NCI-H2196 (cell line): ENCODE data around the gene LILRB1.
"Not testable (repeated sequence)": the region's sequence is repeated elsewhere in the genome, so short reads cannot be mapped to it uniquely, and the experiment has no call there.

Source experiments
- DNase-seq: peaks from one replicate; lab custom pipeline; 2025; ENCODE audit not compliant: unreplicated experiment; lab: John Stamatoyannopoulos, UW

The LILRB1 gene

GRCh38 chr19:54624934-54625730 lies 5.2 kb upstream of the LILRB1 start:
- DNase-seq, result not testable (repeated sequence)

- DNase-seq, result no peak
These were observed 3.5 kb upstream of the LILRB1 start for GRCh38 chr19:54626757-54627156.

- DNase-seq, result not testable (repeated sequence)
These were observed 2.4 kb upstream of the LILRB1 start for GRCh38 chr19:54627912-54628311.

GRCh38 chr19:54630782-54631181 lies 498 bp downstream of the LILRB1 start:
- no peak for DNase-seq

GRCh38 chr19:54631489-54632337 lies 1.4 kb downstream of the LILRB1 start:
- not testable (repeated sequence) for DNase-seq

DNA sequence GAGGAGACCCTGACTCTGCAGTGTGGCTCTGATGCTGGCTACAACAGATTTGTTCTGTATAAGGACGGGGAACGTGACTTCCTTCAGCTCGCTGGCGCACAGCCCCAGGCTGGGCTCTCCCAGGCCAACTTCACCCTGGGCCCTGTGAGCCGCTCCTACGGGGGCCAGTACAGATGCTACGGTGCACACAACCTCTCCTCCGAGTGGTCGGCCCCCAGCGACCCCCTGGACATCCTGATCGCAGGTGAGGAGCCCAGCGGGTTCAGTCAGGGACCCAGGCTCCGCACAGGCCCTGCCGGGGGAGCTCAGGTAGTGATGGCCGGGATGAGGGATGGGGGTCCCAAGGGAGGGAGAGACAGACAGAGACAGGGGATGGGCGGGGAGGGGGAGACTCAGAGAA lies 2.2 kb downstream of the LILRB1 start:
- not testable (repeated sequence) for DNase-seq

GRCh38 chr19:54633401-54633800 lies 3.1 kb downstream of the LILRB1 start:
- DNase-seq, result no peak

- DNase-seq, result not testable (repeated sequence)
These were observed 5.8 kb downstream of the LILRB1 start for GRCh38 chr19:54636081-54636480.

GRCh38 chr19:54638683-54639082 lies 8.4 kb downstream of the LILRB1 start:
- DNase-seq, result no peak

- not testable (repeated sequence) for DNase-seq
These were observed 12.7 kb downstream of the LILRB1 start for GRCh38 chr19:54642953-54643352.

- DNase-seq, result not testable (repeated sequence)
These were observed 13.3 kb downstream of the LILRB1 start for GRCh38 chr19:54643583-54643982.

GRCh38 chr19:54644056-54644455 lies 13.8 kb downstream of the LILRB1 start:
- no peak for DNase-seq

- DNase-seq, result no peak
These were observed 16.1 kb downstream of the LILRB1 start for GRCh38 chr19:54646331-54646841.

DNA sequence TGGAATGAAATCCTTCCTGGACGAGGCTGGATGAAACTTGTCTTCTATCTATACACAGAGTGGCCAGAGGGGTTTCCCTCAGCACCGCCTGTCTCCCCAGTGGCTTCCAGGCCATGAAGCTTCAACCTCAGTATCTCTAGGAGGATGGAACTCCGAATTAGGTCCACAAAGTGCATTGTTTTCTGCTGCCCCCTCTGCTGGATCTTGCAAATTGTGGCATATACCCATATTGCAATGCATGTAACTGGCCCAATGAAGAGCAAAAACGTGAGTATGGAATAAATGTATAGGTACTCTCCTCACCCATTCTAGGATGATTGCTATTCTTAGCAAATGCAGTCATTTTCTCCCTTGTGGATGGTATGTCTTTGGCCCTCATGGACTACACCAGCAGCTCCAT lies 17.8 kb downstream of the LILRB1 start:
- DNase-seq, result no peak

DNA sequence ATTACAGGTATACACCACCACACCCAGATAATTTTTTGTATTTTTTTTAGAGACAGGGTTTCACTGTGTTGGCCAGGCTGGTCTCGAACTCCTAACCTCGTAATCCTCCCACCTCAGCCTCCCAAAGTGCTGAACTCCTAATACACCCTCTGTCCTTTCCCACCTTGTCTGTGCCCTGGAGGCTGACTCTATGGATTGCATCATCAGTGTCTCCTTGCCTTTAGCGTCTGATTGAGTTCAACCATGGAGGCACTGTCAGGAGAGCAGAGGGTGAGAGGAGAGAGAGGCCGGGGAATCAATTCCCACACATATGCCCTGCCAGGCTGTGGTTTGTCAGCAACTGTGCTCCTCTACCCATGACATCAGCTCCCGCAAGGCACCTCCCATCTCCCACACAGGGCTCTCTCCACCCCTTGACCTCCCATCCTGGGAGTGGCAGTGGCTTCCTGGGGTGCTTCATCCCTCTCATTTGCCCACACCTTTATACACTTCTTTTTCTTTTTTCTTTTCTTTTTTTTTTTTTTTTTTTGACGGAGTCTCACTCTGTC lies 19.9 kb downstream of the LILRB1 start:
- DNase-seq, result no peak

- peak; percentile 7 for DNase-seq
These were observed 23.0 kb downstream of the LILRB1 start for GRCh38 chr19:54653181-54653809.

DNA sequence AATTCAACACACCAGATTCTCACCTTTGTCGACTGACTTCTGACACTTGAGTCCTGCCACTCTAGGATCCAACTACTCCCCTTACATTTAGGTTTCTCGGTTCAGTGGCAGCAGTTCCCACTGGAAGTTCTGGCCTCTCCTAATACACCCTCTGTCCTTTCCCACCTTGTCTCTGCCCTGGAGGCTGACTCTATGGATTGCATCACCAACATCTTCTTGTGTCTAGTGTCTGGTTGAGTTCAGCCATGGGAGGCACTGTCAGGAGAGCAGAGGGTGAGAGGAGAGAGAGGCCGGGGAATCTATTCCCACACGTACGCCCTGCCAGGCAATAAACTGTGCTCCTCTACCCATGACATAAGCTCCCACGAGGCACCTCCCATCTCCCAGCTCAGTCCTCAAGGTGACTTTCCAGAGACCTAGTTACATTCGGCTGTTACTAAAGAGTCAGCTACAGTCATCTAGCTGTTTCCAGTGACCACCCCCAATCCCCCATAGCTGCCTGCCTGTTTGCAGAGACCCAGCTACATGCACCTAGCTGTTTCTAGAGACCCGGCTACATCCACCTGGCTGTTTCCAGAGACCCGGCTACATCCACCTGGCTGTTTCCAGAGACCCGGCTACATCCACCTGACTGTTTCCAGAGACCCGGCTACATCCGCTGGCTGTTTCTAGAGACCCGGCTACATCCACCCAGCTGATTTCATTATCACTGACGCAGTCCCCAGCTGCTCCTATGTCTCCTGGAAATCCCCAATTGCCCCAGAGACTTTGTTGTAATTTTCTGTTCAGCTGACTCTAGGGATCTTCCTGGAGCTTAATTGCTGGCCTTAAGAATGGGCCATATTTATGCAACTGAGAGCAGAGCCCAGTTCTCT lies 24.4 kb downstream of the LILRB1 start:
- DNase-seq, result no peak

DNA sequence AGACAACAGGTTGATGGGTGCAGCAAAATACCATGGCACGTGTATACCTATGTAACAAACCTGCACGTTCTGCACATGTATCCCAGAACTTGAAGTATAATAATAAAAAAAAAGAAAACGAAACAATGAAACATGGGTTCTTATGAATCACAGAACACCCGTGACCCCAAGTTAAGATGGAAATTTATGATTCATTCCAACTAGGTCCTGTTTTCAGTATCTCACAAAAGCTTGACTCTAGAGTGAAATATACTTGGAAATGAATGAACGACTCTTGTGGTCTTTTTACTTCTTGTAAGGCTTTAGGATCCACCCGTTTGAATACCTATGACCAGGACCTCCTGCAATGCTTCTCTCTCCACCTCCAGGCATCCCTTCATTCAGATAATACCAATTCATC lies 29.0 kb downstream of the LILRB1 start:
- no peak for DNase-seq

DNA sequence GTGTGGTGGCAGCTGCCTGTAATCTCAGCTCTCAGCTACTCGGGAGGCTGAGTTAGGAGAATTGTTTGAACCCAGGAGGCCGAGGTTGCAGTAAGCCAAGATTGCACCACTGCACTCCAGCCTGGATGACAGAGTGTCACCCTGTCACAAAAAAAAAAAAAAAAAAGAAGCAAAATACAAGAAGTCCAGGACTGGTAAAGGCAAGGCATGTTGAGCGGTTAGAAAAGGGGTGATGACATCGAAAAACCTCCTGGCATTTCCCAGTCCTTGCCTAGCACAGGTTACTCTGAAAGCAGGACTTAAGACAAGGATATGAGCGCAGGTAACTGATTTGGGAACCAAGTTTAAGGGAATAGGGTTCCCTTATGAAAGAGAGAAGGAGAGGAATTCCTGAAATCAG lies 30.0 kb downstream of the LILRB1 start:
- DNase-seq, result no peak

- no peak for DNase-seq
These were observed 30.7 kb downstream of the LILRB1 start for GRCh38 chr19:54660964-54661363.
